ENCODE results near the gene ZNF646. TPM values are rescaled to one million over a fixed set of nuclear protein-coding genes. Genes with fewer than 3 reads are reported as not detected.
A peak's percentile ranks its signal among the peaks of the same experiment; 100 is the strongest.

ZNF646 gene
- total and polyA plus RNA-seq, 2 of the 13 experiments (the other 11 are each of a cell fraction or from before 2014, with no cell fraction given) = 3.4 to 10.9 TPM

GRCh38 chr16:31073970-31074813 is at the start of gene ZNF646, which contains the start of gene ZNF668 (continued):
- TF ChIP-seq HMGXB3 (CRISPR knock-in tag; IDR thresholded peaks at IDR 0.05; ENCODE audit: borderline replicate concordance) (0 out of 2 replicates have a peak, but pooled peaks have one; percentile 73), CREM (IDR thresholded peaks at IDR 0.05) (peak; percentile 98), CREM (CRISPR knock-in tag; IDR thresholded peaks at IDR 0.05) (peak; percentile 51; the same call in 1 of the 2 replicates), HNRNPH1 (optimal IDR thresholded peaks at IDR 0.05; ENCODE audit: low read depth, low read length) (no peak), MIER3 (CRISPR knock-in tag; IDR thresholded peaks at IDR 0.05; ENCODE audit: borderline replicate concordance) (peak; percentile 68; the same call in 1 of the 2 replicates), HNRNPUL1 (IDR thresholded peaks at IDR 0.05; ENCODE audit: low read depth, low read length) (no peak), NFKB2 (CRISPR knock-in tag; IDR thresholded peaks at IDR 0.05; ENCODE audit: borderline replicate concordance) (peak; percentile 67; the same call in 1 of the 2 replicates), CHCHD3 (CRISPR knock-in tag; IDR thresholded peaks at IDR 0.05) (peak; percentile 38; the same call in 1 of the 2 replicates), SMAD1 (CRISPR knock-in tag; IDR thresholded peaks at IDR 0.05; ENCODE audit: borderline replicate concordance, low read depth) (peak; percentile 63; the same call in 1 of the 2 replicates), FOXA1 (IDR thresholded peaks at IDR 0.05) (no peak), FOXA1 (CRISPR knock-in tag; IDR thresholded peaks at IDR 0.05) (peak; percentile 59), GFI1 (CRISPR knock-in tag; IDR thresholded peaks at IDR 0.05; ENCODE audit: borderline replicate concordance) (peak; percentile 12; the same call in 1 of the 2 replicates), ZNF569 (CRISPR knock-in tag; IDR thresholded peaks at IDR 0.05; ENCODE audit: borderline replicate concordance) (no peak), BRCA1 (CRISPR knock-in tag; IDR thresholded peaks at IDR 0.05) (0 out of 2 replicates have a peak, but pooled peaks have one; percentile 22), ZNF256 (CRISPR knock-in tag; conservative IDR thresholded peaks at IDR 0.05) (peak; percentile 34; the same call in 1 of the 2 replicates), ZSCAN22 (CRISPR knock-in tag; IDR thresholded peaks at IDR 0.05) (no peak), ZC3H13 (CRISPR knock-in tag; IDR thresholded peaks at IDR 0.05) (peak; percentile 95)
- TF ChIP-seq, protein P1, sequence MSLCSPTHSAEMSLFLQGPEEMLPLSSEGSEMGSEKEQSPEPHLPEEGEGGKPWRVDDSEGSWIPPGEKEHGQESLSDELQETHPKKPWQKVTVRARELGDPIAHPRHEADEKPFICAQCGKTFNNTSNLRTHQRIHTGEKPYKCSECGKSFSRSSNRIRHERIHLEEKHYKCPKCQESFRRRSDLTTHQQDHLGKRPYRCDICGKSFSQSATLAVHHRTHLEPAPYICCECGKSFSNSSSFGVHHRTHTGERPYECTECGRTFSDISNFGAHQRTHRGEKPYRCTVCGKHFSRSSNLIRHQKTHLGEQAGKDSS (CRISPR knock-in tag; IDR thresholded peaks at IDR 0.05; ENCODE audit: borderline replicate concordance, low read depth) = peak; percentile 85; the same call in 1 of the 2 replicates
- TF ChIP-seq, protein P2, sequence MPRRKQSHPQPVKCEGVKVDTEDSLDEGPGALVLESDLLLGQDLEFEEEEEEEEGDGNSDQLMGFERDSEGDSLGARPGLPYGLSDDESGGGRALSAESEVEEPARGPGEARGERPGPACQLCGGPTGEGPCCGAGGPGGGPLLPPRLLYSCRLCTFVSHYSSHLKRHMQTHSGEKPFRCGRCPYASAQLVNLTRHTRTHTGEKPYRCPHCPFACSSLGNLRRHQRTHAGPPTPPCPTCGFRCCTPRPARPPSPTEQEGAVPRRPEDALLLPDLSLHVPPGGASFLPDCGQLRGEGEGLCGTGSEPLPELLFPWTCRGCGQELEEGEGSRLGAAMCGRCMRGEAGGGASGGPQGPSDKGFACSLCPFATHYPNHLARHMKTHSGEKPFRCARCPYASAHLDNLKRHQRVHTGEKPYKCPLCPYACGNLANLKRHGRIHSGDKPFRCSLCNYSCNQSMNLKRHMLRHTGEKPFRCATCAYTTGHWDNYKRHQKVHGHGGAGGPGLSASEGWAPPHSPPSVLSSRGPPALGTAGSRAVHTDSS (CRISPR knock-in tag; conservative IDR thresholded peaks at IDR 0.05) = 0 out of 2 replicates have a peak, but pooled peaks have one; percentile 48
- TF ChIP-seq, protein P3, sequence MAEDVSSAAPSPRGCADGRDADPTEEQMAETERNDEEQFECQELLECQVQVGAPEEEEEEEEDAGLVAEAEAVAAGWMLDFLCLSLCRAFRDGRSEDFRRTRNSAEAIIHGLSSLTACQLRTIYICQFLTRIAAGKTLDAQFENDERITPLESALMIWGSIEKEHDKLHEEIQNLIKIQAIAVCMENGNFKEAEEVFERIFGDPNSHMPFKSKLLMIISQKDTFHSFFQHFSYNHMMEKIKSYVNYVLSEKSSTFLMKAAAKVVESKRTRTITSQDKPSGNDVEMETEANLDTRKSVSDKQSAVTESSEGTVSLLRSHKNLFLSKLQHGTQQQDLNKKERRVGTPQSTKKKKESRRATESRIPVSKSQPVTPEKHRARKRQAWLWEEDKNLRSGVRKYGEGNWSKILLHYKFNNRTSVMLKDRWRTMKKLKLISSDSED (CRISPR knock-in tag; IDR thresholded peaks at IDR 0.05) = 0 out of 2 replicates have a peak, but pooled peaks have one; percentile 22
